Mononuclear cell (primary cell): ENCODE results near the gene SLC35E1. TPM values are rescaled to one million over a fixed set of nuclear protein-coding genes. Genes with fewer than 3 reads are reported as not detected.
"Not testable (repeated sequence)": the region's sequence is repeated elsewhere in the genome, so short reads cannot be mapped to it uniquely, and the experiment has no call there.

Experiments used
- H3K27me3 ChIP-seq: 2 replicates; pipeline ENCODE4 v1.6.0; 2011; ENCODE audit warnings: low read length, control low read depth; ENCODE audit not compliant: insufficient read depth
- H3K4me1 ChIP-seq: 2 replicates; pipeline ENCODE4 v1.5.1; 2011; ENCODE audit warnings: mild to moderate bottlenecking, low read length, control low read depth; ENCODE audit not compliant: insufficient read depth
- H3K4me3 ChIP-seq: 2 replicates; pipeline ENCODE4 v1.5.1; 2011; ENCODE audit warnings: mild to moderate bottlenecking, low read length, moderate library complexity
- H3K9me3 ChIP-seq: 2 replicates; pipeline ENCODE4 v1.5.1; 2011; ENCODE audit warnings: low read depth, mild to moderate bottlenecking, control low read depth, low read length
- total RNA-seq: library from RNA; depleted of rRNA; stranded (reverse); fragments of >200 nt; gene quantifications from one replicate; pipeline ENCODE4 v1.2.3, GENCODE V29; 2012

SLC35E1 gene
- total RNA-seq, 1 donor, result 38.5 TPM

DNA sequence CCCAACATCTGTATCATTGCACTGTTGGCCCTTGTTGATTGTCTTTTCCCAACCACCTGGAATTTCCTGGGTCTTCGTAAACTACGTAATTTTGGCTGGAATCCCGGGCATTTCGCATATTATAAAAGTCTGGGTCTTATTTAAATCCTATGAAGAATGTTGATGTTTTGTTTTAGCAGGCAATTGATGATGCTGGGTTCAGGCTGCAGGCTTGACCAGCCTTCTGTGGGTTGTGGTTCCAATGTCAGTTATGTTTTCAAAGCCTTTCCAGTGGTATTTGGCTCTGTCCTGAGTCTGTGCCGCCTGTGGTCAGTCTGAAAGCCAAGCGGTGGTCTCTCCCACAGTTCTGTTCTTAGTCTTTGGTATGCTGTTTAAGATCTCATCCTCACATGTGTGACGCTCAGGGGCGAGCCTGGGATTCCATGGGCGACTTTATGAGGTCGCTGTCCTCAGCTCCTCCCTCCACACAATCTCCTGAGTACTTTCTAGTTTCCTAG lies 12.4 kb downstream of the SLC35E1 start:
- no peak overlapping the region for H3K4me3 ChIP-seq

DNA sequence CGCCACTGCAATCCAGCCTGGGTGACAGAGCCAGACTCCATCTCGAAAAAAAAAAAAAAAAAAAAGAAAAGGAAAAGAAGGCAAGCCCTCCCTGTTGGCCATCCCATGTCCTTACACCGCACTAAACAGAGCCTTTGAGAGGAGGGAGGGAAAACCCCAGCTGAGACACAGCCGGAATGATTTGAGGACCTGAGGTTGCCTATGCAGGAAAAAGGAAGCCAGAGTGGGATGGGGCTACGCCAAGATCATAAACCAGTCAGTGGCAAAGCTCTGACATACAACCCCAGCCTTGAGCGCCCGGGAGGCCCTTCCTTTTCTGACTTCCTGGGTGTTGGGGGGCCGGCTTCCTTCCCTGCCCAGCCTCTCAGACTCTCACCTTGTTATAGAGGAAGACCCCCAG lies 17.4 kb downstream of the SLC35E1 start:
- H3K9me3 ChIP-seq, result no peaks in the 10 kb centered on the region
- no peaks in the 10 kb centered on the region for H3K27me3 ChIP-seq
- H3K4me3 ChIP-seq, result no peak overlapping the region
- H3K4me1 ChIP-seq, result no peaks in the 10 kb centered on the region

More for the DNA sequence above, 12.4 kb downstream of the SLC35E1 start:
- Histone ChIP-seq H3K27me3 (no peaks in the 10 kb centered on the region), H3K9me3 (no peaks in the 10 kb centered on the region), H3K4me1 (no peaks in the 10 kb centered on the region)

DNA sequence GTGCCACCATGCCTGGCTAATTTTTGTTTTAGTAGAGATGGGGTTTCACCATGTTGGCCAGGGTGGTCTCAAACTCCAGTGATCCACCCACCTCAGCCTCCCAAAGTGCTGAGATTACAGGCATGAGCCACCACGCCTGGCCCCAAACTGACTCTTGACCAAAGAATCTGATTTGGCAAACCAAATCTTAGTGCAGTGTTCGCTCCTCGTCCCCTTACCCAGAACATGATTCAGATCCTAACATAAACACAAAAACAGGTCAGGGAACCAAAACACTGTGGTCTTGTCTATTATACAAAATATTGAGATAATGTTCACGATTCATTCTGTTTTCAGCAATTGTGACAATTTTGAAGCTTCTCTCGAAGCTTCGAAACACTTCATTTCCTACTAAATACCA lies 20.3 kb downstream of the SLC35E1 start:
- not testable (repeated sequence) for H3K4me3 ChIP-seq, H3K4me1 ChIP-seq, H3K27me3 ChIP-seq, H3K9me3 ChIP-seq

DNA sequence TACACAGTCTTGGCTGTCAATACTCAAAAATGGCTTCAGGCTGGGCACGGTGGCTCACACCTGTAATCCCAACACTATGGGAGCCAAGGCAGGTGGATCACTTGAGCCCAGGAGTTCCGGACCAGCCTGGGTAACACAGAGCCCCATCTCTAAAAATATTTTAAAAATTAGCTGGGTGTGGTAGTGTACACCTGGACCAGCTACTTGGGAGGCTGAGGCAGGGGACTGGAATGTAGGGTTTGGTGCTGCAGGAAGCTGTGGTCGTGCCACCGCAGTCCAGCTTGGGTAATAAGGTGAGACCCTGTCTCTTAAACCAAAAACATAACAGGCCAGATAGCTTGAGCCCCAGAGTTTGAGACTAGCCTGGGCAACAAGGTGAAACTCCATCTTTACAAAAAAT lies 23.3 kb downstream of the SLC35E1 start:
- Histone ChIP-seq H3K4me3 (no peak overlapping the region), H3K4me1 (peaks cover 17% of the 10 kb centered on the region), H3K9me3 (no peaks in the 10 kb centered on the region), H3K27me3 (no peaks in the 10 kb centered on the region)

DNA sequence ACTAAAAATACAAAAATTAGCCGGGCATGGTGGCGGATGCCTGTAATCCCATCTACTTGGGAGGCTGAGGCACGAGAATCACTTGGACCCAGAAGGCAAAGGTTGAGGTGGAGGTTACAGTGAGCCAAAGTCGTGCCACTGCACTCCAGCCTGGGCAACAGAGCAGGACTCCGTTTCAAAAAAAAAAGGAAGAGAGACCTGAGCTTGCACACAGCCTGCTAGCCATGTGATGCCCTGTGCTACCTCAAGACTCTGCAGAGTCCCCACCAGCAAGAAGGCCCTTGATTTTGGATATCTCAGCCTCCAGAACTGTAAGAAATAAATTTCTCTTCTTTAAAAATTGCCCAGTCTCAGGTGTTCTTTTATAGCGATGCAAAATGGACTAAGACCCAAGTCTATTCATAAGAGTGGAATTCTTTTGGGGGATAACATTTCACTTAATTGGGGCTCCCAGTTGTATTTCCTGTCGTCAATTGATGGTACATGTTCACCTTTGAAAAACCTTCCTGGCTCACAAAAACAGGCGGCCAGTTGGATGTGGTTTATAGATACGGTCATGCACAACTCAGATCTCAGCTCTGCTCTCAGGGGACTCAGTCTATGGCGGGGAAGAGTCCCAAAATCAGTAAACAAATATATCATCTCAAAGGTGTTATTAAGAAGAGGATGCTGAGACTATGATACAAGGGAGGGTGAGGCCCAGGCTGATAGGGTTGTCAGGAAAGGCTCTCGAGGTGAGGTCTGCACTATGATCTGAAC lies 27.6 kb downstream of the SLC35E1 start:
- Histone ChIP-seq H3K4me3 (no peak overlapping the region), H3K27me3 (no peaks in the 10 kb centered on the region), H3K9me3 (no peaks in the 10 kb centered on the region), H3K4me1 (peaks cover 50% of the 10 kb centered on the region)

DNA sequence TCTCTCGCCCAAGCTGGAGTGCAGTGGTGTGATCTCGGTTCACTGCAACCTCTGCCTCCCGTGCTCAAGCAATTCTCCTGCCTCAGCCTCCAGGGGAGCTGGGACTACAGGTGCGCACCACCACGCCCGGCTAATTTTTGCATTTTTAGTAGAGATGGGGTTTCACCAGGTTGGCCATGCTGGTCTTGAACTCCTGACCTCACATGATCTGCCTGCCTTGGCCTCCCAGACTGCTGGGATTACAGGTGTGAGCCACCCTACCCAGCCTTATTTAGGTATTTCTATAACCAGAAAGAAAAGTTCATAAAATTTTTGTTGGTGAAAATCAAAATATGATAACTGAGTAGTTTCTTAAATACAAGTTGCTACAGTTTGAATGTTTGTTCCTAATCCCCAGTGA lies 28.5 kb downstream of the SLC35E1 start:
- H3K9me3 ChIP-seq, H3K27me3 ChIP-seq, H3K4me3 ChIP-seq: not testable (repeated sequence)
- H3K4me1 ChIP-seq, result peaks cover 54% of the 10 kb centered on the region

DNA sequence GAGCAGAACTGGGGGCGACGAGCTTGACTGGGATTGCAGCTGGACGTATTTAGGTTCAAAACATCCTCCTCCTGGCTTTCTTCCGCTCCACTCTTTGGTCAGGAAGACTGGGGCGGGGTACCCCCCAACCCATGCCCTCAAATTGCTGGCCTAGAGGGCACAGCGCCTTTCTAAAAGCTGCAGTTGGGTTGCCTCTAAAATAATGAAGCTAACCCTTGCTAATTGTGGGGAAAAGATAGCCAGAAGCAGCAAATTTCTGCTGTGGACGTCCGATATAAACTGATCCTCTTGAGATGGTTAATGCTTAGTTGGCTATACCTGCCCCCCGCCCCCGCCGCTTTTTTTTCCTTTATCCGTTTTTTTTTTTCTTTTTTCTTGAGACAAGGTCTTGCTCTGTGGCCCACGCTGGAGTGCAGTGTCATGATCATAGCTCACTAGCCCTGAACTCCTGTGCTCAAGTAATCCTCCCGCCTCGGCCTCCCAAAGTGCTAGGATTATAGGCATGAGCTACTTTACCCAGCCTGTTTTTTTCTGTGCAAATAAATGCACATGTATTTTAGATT lies 29.2 kb downstream of the SLC35E1 start:
- Histone ChIP-seq H3K4me3 (peak overlapping the region; percentile 94), H3K4me1 (peaks cover 53% of the 10 kb centered on the region), H3K9me3 (no peaks in the 10 kb centered on the region)

DNA sequence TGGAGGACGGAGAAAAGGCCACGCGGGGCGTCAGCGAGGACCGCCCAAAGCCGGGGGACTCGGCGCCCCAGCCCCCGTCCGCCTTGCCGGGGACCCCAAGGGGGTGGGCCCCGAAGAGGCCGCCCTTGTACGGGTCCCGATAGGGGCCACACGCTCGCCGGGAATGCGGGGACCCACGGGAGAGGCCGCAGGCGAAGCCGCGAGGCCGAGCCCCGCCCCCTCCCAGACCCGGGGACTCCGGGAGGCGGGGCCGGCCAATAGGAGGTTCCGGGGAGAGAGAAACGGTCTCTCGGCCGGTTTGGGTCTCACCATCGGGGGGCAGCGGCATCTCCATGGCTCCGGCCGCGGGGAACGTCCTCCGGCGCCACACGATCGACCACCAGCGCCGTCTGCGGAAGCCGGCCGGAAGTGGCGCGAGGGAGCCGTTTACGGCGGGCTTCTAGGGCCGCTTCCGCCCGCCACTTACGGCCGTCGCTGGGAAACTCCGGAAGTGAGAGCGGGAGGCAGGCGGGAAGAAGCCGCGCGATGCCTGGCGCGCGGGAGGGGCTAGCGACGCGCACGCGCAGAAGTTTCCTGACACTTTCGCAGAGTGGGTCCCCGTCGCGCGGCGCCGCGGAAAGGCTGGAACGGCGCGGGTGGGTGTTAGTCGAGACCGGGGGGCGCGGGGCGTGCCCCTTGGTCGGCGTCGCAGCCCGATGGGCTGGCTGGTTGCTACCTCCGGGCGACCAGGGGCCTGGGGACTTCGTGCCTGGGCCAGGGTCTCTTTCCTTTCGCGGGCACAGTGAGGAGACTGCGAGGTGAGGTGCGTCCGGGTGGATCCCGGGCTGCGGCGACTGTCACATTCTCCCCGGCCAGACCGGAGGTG lies 29.9 kb downstream of the SLC35E1 start, which contains the start of gene CHERP:
Gene CHERP, minus strand, starts transcription at position 393 of the 865 bp plus-strand sequence. Its CDS starts 59 bp downstream, at position 334.
- Histone ChIP-seq H3K4me1 (peaks cover 48% of the 10 kb centered on the region), H3K9me3 (no peaks in the 10 kb centered on the region), H3K4me3 (peak within 1 kb of the TSS; percentile 94), H3K27me3 (no peaks in the 10 kb centered on the region)

More for the DNA sequence above, 29.2 kb downstream of the SLC35E1 start:
- H3K27me3 ChIP-seq, result no peaks in the 10 kb centered on the region

DNA sequence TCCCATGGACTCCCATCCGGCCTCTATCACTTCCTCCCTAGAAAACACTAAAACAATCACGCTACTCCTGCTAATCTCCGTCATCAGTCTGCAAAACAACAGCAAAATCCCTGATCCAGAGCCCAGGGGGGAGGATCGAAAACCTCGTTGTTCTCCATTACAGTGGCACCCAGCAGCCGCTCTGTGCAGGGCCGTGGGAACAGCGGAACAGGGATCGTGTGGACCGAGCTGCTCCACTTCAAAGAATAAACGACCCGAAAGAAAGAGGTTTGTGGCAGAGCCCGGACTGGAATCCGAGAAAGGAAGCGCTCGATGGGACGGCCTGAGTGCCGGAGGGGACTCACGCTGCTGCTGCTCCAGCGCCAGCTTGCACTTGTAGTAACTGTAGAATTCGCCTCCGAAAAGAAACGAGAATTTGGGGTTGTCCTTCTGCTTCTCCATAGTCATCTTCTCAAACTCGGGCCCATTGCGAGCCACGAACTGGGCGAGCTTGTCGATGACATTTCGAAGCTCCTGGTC lies 30.6 kb downstream of the SLC35E1 start:
- Histone ChIP-seq H3K4me3 (peak overlapping the region; percentile 94), H3K4me1 (peaks cover 48% of the 10 kb centered on the region), H3K9me3 (no peaks in the 10 kb centered on the region), H3K27me3 (no peaks in the 10 kb centered on the region)

DNA sequence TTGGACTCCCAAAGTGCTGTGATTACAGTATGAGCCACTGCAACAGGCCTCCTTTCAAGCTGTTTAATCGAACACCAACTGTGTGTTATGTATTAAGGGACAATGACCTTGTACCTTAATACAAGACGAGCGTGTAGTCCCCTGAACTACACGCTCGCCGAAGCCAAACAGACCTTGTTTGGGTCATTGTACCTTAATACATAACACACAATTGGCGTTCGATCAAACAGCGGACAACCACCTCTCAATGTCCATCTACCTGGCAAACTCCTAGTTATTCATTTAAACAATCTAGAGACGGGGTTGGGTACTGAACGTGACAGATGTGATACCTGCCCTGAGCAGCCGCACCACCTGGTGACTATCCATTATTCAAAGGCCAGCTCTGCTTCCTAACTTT lies 31.3 kb downstream of the SLC35E1 start:
- Histone ChIP-seq H3K4me1 (peaks cover 48% of the 10 kb centered on the region), H3K9me3 (no peaks in the 10 kb centered on the region), H3K27me3 (no peaks in the 10 kb centered on the region), H3K4me3 (peak overlapping the region; percentile 94)

DNA sequence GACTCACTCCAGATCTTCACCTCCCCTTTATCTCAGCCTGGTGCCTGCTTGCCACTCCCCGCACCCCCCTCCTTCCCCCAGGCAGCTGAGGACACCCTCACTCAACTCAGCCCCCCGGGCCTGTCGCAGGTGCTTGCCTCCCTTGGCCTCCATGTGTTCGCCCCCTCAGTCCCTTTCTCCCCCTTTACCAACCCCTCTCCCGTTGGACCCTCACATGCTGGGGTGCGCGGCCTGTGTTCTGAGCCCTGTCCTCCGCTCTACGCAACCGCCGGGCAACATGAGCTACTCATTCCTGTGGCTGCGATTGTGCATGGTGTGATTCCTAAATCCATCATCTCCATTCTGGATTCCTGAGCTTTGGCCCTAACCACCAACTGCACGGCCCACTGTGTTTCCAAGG lies 35.1 kb downstream of the SLC35E1 start:
- Histone ChIP-seq H3K27me3 (no peaks in the 10 kb centered on the region), H3K9me3 (no peaks in the 10 kb centered on the region), H3K4me1 (peaks cover 24% of the 10 kb centered on the region), H3K4me3 (no peak overlapping the region)

DNA sequence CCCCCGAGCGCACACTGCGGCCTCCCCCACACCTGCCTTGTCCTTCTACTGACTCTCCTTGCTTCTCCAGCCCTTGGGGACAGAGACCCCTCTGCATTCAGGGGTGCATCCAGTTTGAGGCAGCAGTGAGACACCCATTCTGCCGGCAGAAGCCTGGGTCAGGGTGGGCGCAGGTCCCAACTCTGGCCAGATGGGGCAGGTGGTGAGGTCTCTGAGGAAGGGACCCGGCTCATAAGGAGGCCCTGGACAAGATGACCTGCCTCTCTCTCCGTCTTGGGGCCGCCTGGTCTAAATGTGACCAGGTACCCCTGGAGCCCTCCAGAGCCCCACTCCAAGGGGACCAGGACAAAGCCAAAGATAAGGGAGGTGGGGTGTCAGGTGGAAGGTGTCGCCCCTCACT lies 36.1 kb downstream of the SLC35E1 start:
- no peak overlapping the region for H3K4me3 ChIP-seq
- no peaks in the 10 kb centered on the region for H3K9me3 ChIP-seq
- H3K27me3 ChIP-seq, result no peaks in the 10 kb centered on the region
- peaks cover 16% of the 10 kb centered on the region for H3K4me1 ChIP-seq

DNA sequence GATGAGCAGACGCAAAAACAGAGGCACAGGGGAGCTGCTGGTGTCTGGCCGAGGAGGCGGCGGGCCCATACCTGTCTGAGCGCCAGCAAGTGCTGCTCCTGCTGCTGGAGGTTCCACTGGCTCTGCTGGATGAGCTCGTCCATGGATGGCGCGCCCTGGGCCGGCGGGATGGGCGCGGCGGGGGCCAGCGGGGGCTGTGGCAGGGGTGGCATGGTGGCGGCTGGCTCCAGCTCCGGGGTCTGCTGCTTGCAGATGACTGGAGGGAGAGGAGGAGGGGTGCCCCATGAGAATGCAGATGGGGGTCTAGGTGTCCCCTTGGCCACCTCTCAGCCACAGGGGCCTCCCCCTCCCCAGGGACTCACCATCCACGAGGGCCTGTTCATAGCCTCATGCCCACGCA lies 36.8 kb downstream of the SLC35E1 start:
- Histone ChIP-seq H3K27me3 (no peaks in the 10 kb centered on the region), H3K4me3 (no peak overlapping the region), H3K4me1 (peaks cover 8% of the 10 kb centered on the region), H3K9me3 (no peaks in the 10 kb centered on the region)

DNA sequence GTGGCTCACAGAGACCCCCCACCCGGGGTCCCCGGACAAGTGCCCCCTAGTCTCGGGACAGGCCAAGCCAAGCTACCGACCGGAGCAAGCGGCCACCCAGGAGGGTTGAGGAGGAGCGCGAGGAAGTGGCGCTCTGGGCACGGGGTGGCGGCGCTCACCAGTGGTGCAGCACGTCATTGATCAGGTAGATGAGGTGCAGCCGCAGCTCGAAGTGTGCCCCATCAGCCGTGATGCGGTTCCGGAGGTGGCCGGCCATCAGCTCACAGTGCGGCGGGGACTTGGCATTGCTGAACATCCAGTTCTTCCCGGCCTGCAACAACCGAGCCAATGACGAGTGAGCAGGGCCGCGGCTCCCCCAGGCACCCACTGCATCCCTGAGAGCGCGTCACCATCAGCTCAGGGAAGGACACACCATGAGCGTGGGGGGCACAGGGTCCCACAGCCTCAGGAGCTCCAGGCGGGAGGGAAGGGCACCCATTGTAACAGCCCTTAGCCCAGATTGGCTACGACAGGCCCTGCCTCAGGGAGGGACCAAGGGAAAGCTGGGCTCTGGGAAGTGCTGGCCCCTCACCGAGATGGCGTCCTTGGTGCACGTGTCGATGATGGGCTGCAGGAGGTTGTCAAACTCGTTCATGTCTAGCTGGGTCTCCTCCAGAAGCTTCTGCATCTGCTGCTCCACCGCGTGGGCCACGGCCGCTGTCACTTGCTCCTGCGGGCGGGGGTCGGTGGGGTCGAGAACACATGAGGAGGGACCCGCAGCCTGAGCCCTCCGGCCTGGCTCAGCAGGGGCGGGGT lies 39.6 kb downstream of the SLC35E1 start:
- no peak overlapping the region for H3K4me3 ChIP-seq
- no peaks in the 10 kb centered on the region for H3K27me3 ChIP-seq
- no peaks in the 10 kb centered on the region for H3K9me3 ChIP-seq
- H3K4me1 ChIP-seq, result no peaks in the 10 kb centered on the region
